ENCODE data around the gene GNA15.
"Not testable (repeated sequence)": the region's sequence is repeated elsewhere in the genome, so short reads cannot be mapped to it uniquely, and the experiment has no call there.

GRCh38 chr19:3172673-3173000 lies 36.8 kb downstream of the GNA15 start:
- TF ChIP-seq POLR2AphosphoS5, TAF1, POLR2A, SPI1, POU2F2 (IDR thresholded peaks at IDR 0.05; ENCODE audit: low read depth, low read length): not testable (repeated sequence)
